SK-N-SH treated with all-trans-retinoic acid at 6 μM for 48 hours (cell line): Measurements from ENCODE around the gene CHMP2B.

Source experiments
- ATAC-seq: fragments of 200-7000 bp; cut with Tn5 transposase; 3 replicates; pipeline ENCODE4 v1.9.1; 2020; ENCODE audit warnings: mild to moderate bottlenecking, moderate library complexity
- ARNTL ChIP-seq: fragments of 450-650 bp; formaldehyde crosslinking; IDR thresholded peaks from 2 replicates; pipeline ENCODE4 v1.5.0; 2020; ENCODE audit warnings: low read depth, mild to moderate bottlenecking, moderate library complexity, borderline replicate concordance
- BACH2 ChIP-seq: fragments of 250-450 bp; sonication (Bioruptor Pico); IDR thresholded peaks from 2 replicates; pipeline ENCODE4 v1.9.0; 2021; ENCODE audit warnings: mild to moderate bottlenecking, borderline replicate concordance
- CSDC2 ChIP-seq: fragments of 250-450 bp; sonication (Bioruptor Pico); IDR thresholded peaks from 2 replicates; pipeline ENCODE4 v1.5.0; 2020; ENCODE audit warnings: mild to moderate bottlenecking, moderate library complexity
- ISL1 ChIP-seq: fragments of 250-450 bp; sonication (Bioruptor Pico); IDR thresholded peaks from 2 replicates; pipeline ENCODE4 v2.1.2; 2022; ENCODE audit warnings: mild to moderate bottlenecking, moderate library complexity
- OSR1 ChIP-seq: fragments of 250-450 bp; sonication (Bioruptor Pico); IDR thresholded peaks from 2 replicates; pipeline ENCODE4 v1.8.0; 2022; ENCODE audit warnings: moderate library complexity, mild to moderate bottlenecking, inconsistent platforms
- PATZ1 ChIP-seq: fragments of 250-450 bp; sonication (Bioruptor Pico); IDR thresholded peaks from 2 replicates; pipeline ENCODE4 v1.8.0; 2020; ENCODE audit warnings: mild to moderate bottlenecking, moderate library complexity, borderline replicate concordance
- PPARA ChIP-seq: fragments of 250-450 bp; sonication (Bioruptor Pico); IDR thresholded peaks from 2 replicates; pipeline ENCODE4 v1.5.0; 2020; ENCODE audit warnings: mild to moderate bottlenecking, borderline replicate concordance
- RARB ChIP-seq: fragments of 250-450 bp; sonication (Bioruptor Pico); IDR thresholded peaks from 2 replicates; pipeline ENCODE4 v1.8.0; 2021; ENCODE audit warnings: mild to moderate bottlenecking, moderate library complexity
- SNAI2 ChIP-seq: fragments of 250-450 bp; sonication (Bioruptor Pico); IDR thresholded peaks from 2 replicates; pipeline ENCODE4 v1.5.0; 2020; ENCODE audit warnings: mild to moderate bottlenecking, moderate library complexity
- TCF4 ChIP-seq: fragments of 250-450 bp; sonication (Bioruptor Pico); IDR thresholded peaks from 2 replicates; pipeline ENCODE4 v1.8.0; 2021; ENCODE audit warnings: mild to moderate bottlenecking, moderate library complexity, borderline replicate concordance
- TOX ChIP-seq: fragments of 250-450 bp; sonication (Bioruptor Pico); IDR thresholded peaks from 2 replicates; pipeline ENCODE4 v1.8.0; 2021; ENCODE audit warnings: mild to moderate bottlenecking, moderate library complexity, borderline replicate concordance
- ZC3H10 ChIP-seq: fragments of 250-450 bp; sonication (Bioruptor Pico); IDR thresholded peaks from 2 replicates; pipeline ENCODE4 v1.5.1; 2021; ENCODE audit warnings: mild to moderate bottlenecking, moderate library complexity
- ZFP30 ChIP-seq: fragments of 450-650 bp; formaldehyde crosslinking; IDR thresholded peaks from 2 replicates; pipeline ENCODE4 v1.5.0; 2022; ENCODE audit warnings: mild to moderate bottlenecking, moderate library complexity
- ZNF565 ChIP-seq: fragments of 450-650 bp; formaldehyde crosslinking; conservative IDR thresholded peaks from 2 replicates; pipeline ENCODE4 v1.5.0; 2020; ENCODE audit warnings: low read depth, mild to moderate bottlenecking, moderate library complexity
- ZNF70 ChIP-seq: fragments of 450-650 bp; formaldehyde crosslinking; IDR thresholded peaks from 2 replicates; pipeline ENCODE4 v1.5.0; 2020; ENCODE audit warnings: mild to moderate bottlenecking, moderate library complexity
- ZNF8 ChIP-seq: fragments of 450-650 bp; formaldehyde crosslinking; IDR thresholded peaks from 2 replicates; pipeline ENCODE4 v1.5.0; 2020; ENCODE audit warnings: mild to moderate bottlenecking, moderate library complexity
- TF ChIP-seq, protein P1 (sequence below): fragments of 250-450 bp; sonication (Bioruptor Pico); IDR thresholded peaks from 2 replicates; pipeline ENCODE4 v1.5.1; 2020; ENCODE audit warnings: low read depth, mild to moderate bottlenecking, moderate library complexity
- TF ChIP-seq, protein P2 (sequence below): fragments of 250-450 bp; sonication (Bioruptor Pico); IDR thresholded peaks from 2 replicates; pipeline ENCODE4 v1.5.1; 2021; ENCODE audit warnings: mild to moderate bottlenecking, moderate library complexity
- TF ChIP-seq, protein P3 (sequence below): fragments of 250-450 bp; sonication (Bioruptor Pico); IDR thresholded peaks from 2 replicates; pipeline ENCODE4 v1.8.0; 2021; ENCODE audit warnings: low read depth, mild to moderate bottlenecking, moderate library complexity, borderline replicate concordance
- TF ChIP-seq, protein P4 (sequence below): fragments of 250-450 bp; sonication (Bioruptor Pico); IDR thresholded peaks from 2 replicates; pipeline ENCODE4 v1.5.0; 2020; ENCODE audit warnings: mild to moderate bottlenecking, moderate library complexity

Gene CHMP2B

GRCh38 chr3:87203809-87204208 lies 23.3 kb upstream of the CHMP2B start:
- ATAC-seq, result no peak
- TF ChIP-seq BACH2 (no peak), CSDC2 (CRISPR knock-in tag) (no peak), ZNF565 (CRISPR knock-in tag) (no peak), ZNF70 (CRISPR knock-in tag) (no peak), PPARA (CRISPR knock-in tag) (no peak)

DNA sequence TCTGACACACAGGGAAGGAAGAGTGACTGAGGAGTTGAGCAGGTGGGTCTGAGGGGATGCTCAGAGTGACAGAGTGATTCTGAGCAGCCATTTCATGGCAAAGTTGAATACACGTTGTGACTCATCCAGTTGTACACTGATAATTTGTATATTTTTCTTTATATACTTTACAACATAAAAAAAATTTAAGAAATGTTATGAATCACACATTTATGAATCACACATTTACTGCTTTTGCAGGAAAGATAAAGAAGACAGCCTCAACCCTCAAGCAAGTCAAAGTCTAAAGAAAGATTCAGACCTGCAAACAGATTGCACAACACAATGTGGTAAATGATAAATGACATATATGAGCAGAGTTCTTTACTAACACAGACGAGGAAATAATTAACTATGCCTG lies 21.0 kb upstream of the CHMP2B start:
- TF ChIP-seq TCF4 (CRISPR knock-in tag) (no peak), ISL1 (CRISPR knock-in tag) (no peak), TOX (CRISPR knock-in tag) (no peak), PATZ1 (no peak), ZNF565 (CRISPR knock-in tag) (no peak), ZC3H10 (CRISPR knock-in tag) (no peak), RARB (no peak), PPARA (CRISPR knock-in tag) (no peak), ZFP30 (CRISPR knock-in tag) (no peak), ZNF8 (no peak), OSR1 (CRISPR knock-in tag) (no peak), CSDC2 (CRISPR knock-in tag) (no peak), ARNTL (CRISPR knock-in tag) (no peak), ZNF70 (CRISPR knock-in tag) (no peak)
- TF ChIP-seq, protein P1, sequence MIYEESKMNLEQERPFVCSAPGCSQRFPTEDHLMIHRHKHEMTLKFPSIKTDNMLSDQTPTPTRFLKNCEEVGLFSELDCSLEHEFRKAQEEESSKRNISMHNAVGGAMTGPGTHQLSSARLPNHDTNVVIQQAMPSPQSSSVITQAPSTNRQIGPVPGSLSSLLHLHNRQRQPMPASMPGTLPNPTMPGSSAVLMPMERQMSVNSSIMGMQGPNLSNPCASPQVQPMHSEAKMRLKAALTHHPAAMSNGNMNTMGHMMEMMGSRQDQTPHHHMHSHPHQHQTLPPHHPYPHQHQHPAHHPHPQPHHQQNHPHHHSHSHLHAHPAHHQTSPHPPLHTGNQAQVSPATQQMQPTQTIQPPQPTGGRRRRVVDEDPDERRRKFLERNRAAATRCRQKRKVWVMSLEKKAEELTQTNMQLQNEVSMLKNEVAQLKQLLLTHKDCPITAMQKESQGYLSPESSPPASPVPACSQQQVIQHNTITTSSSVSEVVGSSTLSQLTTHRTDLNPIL (CRISPR knock-in tag), result no peak
- TF ChIP-seq, protein P2, sequence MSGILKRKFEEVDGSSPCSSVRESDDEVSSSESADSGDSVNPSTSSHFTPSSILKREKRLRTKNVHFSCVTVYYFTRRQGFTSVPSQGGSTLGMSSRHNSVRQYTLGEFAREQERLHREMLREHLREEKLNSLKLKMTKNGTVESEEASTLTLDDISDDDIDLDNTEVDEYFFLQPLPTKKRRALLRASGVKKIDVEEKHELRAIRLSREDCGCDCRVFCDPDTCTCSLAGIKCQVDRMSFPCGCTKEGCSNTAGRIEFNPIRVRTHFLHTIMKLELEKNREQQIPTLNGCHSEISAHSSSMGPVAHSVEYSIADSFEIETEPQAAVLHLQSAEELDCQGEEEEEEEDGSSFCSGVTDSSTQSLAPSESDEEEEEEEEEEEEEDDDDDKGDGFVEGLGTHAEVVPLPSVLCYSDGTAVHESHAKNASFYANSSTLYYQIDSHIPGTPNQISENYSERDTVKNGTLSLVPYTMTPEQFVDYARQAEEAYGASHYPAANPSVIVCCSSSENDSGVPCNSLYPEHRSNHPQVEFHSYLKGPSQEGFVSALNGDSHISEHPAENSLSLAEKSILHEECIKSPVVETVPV (CRISPR knock-in tag), result no peak
- TF ChIP-seq, protein P3, sequence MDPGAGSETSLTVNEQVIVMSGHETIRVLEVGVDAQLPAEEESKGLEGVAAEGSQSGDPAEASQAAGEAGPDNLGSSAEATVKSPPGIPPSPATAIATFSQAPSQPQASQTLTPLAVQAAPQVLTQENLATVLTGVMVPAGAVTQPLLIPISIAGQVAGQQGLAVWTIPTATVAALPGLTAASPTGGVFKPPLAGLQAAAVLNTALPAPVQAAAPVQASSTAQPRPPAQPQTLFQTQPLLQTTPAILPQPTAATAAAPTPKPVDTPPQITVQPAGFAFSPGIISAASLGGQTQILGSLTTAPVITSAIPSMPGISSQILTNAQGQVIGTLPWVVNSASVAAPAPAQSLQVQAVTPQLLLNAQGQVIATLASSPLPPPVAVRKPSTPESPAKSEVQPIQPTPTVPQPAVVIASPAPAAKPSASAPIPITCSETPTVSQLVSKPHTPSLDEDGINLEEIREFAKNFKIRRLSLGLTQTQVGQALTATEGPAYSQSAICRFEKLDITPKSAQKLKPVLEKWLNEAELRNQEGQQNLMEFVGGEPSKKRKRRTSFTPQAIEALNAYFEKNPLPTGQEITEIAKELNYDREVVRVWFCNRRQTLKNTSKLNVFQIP (CRISPR knock-in tag), result no peak
- ATAC-seq, result no peak

DNA sequence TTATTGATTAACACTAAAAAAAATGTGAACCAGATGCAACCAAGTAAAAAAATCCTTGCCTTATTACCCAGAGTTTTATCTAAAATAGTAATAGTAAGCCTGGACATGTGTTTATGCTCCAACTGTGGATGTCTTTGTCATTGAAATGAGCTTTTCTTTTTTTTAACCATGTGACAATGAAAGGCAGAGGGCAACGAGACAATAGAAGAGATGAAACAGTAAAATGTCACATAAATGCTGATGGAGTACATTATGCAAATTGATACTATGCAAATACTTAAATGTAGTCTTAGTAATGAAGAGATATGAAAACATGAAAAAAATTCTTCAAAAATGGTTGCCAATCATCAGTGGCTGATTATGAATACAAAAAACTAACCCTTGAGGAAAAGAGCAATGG lies 20.5 kb upstream of the CHMP2B start:
- no peak for ATAC-seq
- TF ChIP-seq ZFP30 (CRISPR knock-in tag), result no peak
- no peak for TF ChIP-seq SNAI2 (CRISPR knock-in tag)
- TF ChIP-seq, protein P4, sequence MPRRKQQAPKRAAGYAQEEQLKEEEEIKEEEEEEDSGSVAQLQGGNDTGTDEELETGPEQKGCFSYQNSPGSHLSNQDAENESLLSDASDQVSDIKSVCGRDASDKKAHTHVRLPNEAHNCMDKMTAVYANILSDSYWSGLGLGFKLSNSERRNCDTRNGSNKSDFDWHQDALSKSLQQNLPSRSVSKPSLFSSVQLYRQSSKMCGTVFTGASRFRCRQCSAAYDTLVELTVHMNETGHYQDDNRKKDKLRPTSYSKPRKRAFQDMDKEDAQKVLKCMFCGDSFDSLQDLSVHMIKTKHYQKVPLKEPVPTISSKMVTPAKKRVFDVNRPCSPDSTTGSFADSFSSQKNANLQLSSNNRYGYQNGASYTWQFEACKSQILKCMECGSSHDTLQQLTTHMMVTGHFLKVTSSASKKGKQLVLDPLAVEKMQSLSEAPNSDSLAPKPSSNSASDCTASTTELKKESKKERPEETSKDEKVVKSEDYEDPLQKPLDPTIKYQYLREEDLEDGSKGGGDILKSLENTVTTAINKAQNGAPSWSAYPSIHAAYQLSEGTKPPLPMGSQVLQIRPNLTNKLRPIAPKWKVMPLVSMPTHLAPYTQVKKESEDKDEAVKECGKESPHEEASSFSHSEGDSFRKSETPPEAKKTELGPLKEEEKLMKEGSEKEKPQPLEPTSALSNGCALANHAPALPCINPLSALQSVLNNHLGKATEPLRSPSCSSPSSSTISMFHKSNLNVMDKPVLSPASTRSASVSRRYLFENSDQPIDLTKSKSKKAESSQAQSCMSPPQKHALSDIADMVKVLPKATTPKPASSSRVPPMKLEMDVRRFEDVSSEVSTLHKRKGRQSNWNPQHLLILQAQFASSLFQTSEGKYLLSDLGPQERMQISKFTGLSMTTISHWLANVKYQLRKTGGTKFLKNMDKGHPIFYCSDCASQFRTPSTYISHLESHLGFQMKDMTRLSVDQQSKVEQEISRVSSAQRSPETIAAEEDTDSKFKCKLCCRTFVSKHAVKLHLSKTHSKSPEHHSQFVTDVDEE (CRISPR knock-in tag), result no peak
- no peak for TF ChIP-seq ZNF8
- no peak for TF ChIP-seq TCF4 (CRISPR knock-in tag)
- no peak for TF ChIP-seq ARNTL (CRISPR knock-in tag)
- TF ChIP-seq ZC3H10 (CRISPR knock-in tag), result no peak
- no peak for TF ChIP-seq ISL1 (CRISPR knock-in tag)
- TF ChIP-seq, protein P3 (CRISPR knock-in tag), result no peak
- TF ChIP-seq OSR1 (CRISPR knock-in tag), result no peak
- TF ChIP-seq BACH2, result no peak
- TF ChIP-seq RARB, result no peak
- TF ChIP-seq, all 23 proteins: peak for 0
